ENCODE data around the gene C13orf46.
A peak's percentile ranks its signal among the peaks of the same experiment; 100 is the strongest.

The C13orf46 gene

DNA sequence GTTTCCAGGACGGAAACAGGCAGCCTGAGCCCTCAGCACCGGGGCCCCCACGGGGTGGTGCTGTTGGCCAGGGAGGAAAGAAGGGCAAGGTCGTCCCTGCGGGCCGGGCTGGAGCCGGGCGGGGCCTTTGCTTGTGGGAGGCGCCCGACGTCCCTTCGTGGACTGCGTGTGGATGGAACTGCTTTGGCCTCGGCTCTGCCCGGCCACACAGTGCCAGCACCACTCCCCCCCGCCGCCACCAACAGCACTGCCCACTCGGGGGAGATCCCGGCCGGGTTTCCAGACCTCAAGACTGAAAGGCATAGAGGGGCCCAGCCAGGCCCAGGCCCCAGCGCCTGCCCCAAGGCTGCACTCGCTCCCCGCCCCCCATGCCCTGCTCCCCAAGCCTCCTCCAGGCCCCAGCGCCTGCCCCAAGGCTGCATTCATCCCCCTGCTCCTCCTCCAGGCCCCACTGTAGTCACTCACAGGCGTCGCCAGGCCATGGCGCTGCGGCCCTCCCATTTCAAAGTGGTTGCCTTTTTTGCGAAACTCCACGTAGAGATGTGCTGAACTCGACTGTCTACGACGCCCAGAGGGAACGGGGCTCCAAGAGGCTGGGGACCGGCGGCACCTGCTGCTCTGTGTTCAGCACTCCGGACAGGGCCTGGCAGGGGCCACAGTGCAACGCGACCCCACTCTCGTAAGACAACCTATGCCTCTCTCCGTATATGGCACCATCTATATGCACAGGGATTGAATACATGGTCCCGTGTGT is 22.5 kb downstream of the C13orf46 start:
- peak; percentile 85 for TF ChIP-seq CTCF (conservative IDR thresholded peaks at IDR 0.05; ENCODE audit: low read depth, low read length)
- H3K4me3 ChIP-seq (ENCODE audit: low read depth, low read length), result no peak overlapping the region
- DNase-seq (ENCODE audit: low read depth), result peak; percentile 83

DNA sequence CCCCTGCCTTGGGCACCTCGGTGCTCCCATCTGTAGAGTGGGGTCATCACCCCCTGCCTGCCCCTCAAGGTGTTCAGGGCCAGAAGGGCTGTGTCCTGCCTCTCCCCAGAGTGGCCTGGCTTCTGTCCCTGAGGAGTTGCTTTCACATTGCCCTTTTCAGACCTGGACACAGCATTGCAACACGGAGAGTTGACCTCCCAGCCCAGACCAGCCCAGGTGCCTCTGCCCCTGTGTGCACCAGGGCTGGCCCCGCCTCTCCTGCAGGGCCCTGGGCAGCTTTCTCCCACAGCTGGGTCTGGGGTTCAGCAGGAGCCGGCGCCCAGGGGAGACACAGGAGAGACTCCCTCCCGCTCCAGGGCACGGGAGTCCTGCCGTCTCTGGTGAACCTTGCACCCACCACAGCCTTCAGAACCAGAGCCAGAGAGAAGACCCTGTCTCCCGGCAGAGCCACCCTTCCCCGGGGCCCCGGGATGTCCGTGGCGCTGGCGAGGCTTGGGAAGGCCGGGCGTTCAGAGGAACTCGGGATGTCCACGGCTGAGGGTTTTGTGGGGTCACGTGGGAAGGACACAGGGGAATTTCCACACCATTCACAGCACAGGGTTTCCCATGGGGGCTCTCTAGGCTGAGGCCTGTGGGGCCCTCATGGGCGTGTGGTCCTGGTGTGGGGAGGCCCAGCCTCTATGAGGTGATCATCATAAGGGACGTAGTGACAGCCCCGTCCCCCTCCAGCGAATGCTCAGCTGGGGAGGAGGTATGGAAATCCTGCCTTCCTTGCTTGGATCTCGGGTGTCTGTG is 23.2 kb downstream of the C13orf46 start:
- no peak for TF ChIP-seq CTCF (conservative IDR thresholded peaks at IDR 0.05; ENCODE audit: low read depth, low read length)
- no peak for DNase-seq (ENCODE audit: low read depth)

DNA sequence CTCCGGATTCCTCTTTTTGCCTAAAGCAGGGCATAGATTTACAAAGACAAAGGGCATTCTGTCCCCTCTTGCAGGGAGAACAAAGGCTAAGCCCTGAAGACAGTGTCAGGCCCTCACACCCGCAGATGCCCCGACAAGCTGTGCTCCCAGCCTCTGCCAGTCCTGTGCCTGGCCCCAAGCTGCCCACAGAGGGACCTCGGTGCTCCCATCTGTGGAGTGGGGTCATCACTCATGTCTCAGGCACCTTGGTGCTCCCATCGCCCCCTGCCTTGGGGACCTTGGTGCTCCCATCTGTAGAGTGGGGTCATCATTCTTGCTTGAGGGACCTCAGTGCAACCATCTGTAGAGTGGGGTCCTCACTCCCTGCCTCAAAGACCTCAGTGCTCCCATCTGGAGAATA is 24.3 kb downstream of the C13orf46 start:
- TF ChIP-seq CTCF (conservative IDR thresholded peaks at IDR 0.05; ENCODE audit: low read depth, low read length), result no peak
- DNase-seq (ENCODE audit: low read depth), result no peak
- H3K4me3 ChIP-seq (ENCODE audit: low read depth, low read length), result no peak overlapping the region

More for the DNA sequence above, 23.2 kb downstream of the C13orf46 start:
- no peak overlapping the region for H3K4me3 ChIP-seq (ENCODE audit: low read depth, low read length)

DNA sequence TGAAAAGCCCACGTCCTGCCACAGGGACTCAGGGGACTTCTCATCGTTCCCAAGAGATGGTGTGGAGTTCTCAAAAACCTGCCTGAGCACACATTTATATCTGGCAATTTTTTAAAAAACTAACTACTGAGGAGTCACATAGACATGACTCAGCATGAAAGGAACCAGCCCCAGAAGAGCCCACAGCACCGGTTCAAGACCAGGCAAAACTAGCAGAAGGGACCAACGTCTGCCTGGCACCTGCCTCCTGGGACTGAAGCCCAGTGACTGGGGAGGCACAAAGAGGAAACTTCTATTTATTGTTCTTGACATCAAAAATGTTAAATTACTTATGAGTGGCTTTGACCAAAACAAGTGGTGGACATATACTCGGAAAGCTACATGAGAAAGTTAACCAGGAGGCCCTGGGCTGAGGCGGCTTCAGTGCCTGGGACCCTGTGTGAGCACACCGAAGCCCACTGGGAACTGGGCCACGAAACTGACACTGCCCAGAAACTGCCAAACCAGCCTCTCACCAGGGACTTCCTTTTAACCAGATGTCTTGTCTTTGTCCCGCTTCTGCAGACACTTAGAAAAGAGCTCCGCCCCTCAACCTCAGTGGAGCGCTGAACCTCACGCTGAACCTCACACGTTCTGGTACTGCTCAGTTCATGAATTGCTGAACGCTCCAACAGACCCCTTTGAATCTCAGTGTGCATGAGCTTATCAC is 25.7 kb downstream of the C13orf46 start:
- no peak for DNase-seq (ENCODE audit: low read depth)
- TF ChIP-seq CTCF (conservative IDR thresholded peaks at IDR 0.05; ENCODE audit: low read depth, low read length), result no peak
- H3K4me3 ChIP-seq (ENCODE audit: low read depth, low read length), result no peak overlapping the region

- TF ChIP-seq CTCF (conservative IDR thresholded peaks at IDR 0.05; ENCODE audit: low read depth, low read length), result peak; percentile 86
- DNase-seq (ENCODE audit: low read depth), result peak; percentile 70
- H3K4me3 ChIP-seq (ENCODE audit: low read depth, low read length), result no peak overlapping the region
These were observed 26.4 kb downstream of the C13orf46 start for GRCh38 chr13:113947311-113948033.

GRCh38 chr13:113946409-113947181 is 27.3 kb downstream of the C13orf46 start:
- DNase-seq (ENCODE audit: low read depth), result no peak
- no peak overlapping the region for H3K4me3 ChIP-seq (ENCODE audit: low read depth, low read length)
- TF ChIP-seq CTCF (conservative IDR thresholded peaks at IDR 0.05; ENCODE audit: low read depth, low read length), result no peak
